IPS-NIHi7 (cell line): Measurements from ENCODE around the gene SHB.
"Not testable (repeated sequence)": the region's sequence is repeated elsewhere in the genome, so short reads cannot be mapped to it uniquely, and the experiment has no call there.

Experiments used
- DNase-seq: peaks from one replicate; pipeline ENCODE4 v3.0.0; 2012; ENCODE audit warnings: mixed read lengths; ENCODE audit errors: extremely low spot score

SHB gene

GRCh38 chr9:37969558-37970300 is 99.3 kb downstream of the SHB start:
- DNase-seq = no peak

DNA sequence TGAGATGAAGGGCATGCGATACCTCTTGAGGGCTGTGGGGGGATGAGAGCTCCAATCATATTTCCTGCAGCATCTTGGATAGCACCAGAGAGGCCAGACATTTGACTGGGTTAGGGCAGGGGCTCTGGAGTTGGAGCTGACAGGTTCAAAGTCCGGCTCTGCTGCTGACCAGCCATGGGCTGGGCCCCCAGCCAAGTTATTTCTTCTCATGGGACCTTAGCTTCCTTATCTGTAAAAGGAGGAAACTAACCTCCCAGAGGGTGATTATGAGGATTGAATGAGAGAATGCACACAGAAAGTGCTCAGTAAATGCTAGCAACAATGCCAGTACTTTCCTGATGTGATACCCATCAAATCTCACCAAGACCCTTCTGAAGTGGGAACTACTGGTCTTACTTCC is 99.9 kb downstream of the SHB start:
- no peak for DNase-seq

DNA sequence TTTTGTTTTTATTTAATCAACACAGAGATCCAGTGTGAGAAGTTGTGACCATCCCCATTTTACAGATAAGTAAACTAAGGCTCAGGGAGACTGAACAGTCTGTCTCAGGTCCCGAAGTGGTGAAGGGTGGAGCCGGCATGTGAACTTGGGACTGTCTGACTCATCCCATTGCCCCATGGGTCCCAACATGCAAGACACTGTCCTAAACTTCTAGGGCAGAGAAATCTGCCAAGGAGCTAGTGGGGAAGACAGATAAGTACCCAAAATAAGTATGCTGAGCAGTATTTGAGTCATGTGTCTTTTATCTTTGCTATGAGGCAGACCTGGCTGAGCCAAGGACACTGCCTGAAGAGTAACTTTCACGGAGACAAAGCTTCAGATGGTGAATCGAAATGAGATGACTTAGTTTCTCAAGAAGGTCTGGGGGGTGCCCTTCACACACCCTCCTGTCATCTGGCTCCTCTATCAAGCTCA is 100.8 kb downstream of the SHB start:
- no peak for DNase-seq

- DNase-seq = no peak
These were observed 101.3 kb downstream of the SHB start for GRCh38 chr9:37967761-37968080.

GRCh38 chr9:37967014-37967760 is 101.8 kb downstream of the SHB start:
- DNase-seq = no peak

- no peak for DNase-seq
These were observed 102.5 kb downstream of the SHB start for GRCh38 chr9:37966412-37967013.

- DNase-seq = not testable (repeated sequence)
These were observed 103.2 kb downstream of the SHB start for GRCh38 chr9:37965676-37966345.

- no peak for DNase-seq
These were observed 103.9 kb downstream of the SHB start for GRCh38 chr9:37965116-37965515.

- DNase-seq = no peak
These were observed 104.3 kb downstream of the SHB start for GRCh38 chr9:37964740-37965081.

DNA sequence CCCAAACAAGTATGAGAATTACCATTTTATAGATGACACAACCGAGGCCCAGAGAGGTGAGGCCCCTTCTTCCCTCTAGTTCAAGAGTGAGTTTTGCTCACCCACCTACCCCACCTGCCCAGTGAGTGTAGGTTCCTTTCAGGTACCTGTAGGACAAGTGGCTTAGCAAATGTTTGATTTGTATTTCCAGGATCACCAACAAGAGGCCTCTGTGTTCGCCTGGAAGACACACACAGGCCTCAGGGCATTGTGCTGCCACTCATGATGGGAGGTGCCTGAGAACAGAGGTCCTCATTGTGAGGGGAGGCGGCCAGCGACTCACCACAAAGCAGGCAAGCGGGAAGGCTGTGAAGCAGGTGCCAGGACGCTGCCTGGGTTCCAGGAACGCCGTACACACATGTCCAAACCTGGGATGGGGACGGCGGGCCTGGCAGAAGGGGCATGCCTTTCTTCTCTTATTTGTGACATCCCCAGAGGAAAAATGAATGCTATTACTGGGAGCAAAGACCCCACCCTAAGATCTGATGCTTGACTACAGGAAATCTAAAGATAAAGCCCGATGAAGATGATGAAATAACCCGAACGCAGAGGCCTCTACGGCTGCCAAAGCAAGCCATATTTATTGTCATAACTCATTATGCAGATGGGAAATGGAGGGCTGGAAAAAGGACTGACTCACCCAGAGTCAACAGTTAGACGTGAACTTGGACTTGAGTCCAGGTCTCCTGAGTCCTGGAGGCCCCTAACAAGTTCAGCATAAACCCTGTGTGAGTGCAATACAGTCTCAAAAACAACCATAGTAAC is 104.9 kb downstream of the SHB start:
- no peak for DNase-seq

- DNase-seq = no peak
These were observed 107.7 kb downstream of the SHB start for GRCh38 chr9:37961351-37961750.

- no peak for DNase-seq
These were observed 108.4 kb downstream of the SHB start for GRCh38 chr9:37960631-37961030.

- DNase-seq = no peak
These were observed 109.1 kb downstream of the SHB start for GRCh38 chr9:37959976-37960375.

DNA sequence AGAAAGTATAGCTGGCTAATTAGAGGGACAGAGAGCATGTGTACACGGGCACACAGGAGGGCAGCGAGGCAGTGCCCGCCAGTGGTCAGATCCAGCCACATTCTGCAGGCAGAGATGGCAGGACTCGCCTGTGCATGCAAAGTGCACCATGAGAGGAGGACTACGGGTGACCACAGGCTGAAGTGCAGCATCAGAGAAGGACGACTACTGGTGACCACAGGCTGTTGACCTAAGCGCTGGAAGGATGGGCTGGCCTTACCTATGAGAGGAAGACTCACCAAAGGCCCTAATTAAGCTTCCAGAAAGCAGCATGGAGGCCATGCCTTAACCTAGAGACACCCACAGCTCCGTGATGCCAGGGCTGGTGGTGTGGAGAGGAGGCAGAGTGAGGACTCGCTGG is 110.9 kb downstream of the SHB start:
- no peak for DNase-seq

DNA sequence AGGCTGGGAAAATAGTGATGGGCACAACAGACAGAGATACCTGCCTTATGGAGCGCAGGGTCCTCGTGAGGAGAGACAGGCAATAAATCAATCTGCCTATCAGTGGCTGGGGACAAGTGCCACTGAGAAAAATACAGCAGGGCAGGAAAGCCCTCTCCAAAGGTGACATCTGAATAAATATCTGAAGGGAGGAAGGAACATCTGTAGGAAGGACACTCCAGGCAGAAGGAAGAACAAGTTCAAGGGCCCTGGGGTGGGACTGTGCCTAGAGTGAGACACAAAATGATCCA is 111.4 kb downstream of the SHB start:
- DNase-seq = no peak

- no peak for DNase-seq
These were observed 111.9 kb downstream of the SHB start for GRCh38 chr9:37956904-37957663.

- DNase-seq = no peak
These were observed 112.6 kb downstream of the SHB start for GRCh38 chr9:37956423-37956820.

- no peak for DNase-seq
These were observed 113.1 kb downstream of the SHB start for GRCh38 chr9:37955781-37956422.

DNA sequence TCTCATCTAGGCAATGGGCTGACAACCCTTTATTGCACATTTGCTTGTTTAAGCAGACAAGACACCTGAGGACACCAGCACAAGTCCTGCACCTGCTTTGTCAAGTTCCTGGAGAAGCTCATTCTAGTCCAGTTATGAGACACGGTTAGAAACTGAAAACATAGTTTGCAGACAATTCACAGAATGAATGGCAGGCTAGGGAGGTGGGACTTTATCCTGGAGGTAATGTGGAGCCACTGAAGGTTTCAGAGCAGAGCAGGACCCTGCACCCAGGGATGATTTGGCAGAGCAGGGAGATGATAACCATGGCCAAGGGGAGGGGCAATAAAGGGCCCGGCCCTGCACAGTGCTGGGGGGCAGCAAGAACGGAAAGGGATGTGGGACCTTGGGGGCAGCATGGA is 114.4 kb downstream of the SHB start:
- DNase-seq = no peak

GRCh38 chr9:37953775-37954437 is 115.1 kb downstream of the SHB start:
- DNase-seq = no peak
